ENCODE measurements around the gene TNIP3.

The TNIP3 gene

DNA sequence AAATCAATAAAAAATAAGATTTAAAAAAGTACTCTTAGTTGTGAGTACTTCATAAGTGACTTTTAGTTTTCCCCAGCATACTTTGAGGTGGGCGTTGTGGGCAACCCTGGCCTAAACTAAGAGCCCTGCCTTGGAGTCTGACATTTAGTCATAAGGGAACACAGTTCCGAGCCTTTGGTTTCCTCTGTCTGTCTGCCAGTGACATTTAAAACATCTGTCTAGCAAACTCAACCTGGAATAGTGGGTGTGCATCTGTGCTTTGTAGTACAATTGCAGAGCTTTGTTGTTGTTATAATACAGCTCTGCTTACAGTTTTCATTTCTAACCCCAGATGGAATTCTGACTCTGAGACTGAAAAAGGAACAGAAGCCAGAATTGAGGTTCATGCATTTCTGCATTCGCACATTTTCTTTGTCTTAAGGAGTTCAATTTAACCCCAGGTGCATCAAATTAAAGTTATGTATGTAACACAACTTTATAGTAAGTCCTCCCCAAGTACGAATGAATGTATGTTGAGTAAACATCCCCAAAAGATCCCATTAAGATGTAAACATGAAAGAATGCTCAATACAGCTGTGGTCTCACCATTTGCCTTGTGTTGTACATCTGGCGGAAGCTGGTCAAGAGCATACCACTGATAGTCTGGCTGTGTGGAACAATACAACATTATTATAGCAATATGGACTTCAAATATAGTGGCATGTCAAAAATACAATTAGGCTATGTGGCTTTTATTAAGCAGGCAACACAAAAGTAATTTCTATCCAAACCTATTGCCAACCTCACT lies 25.9 kb downstream of the TNIP3 start:
- DNase-seq: peak; percentile 33

DNA sequence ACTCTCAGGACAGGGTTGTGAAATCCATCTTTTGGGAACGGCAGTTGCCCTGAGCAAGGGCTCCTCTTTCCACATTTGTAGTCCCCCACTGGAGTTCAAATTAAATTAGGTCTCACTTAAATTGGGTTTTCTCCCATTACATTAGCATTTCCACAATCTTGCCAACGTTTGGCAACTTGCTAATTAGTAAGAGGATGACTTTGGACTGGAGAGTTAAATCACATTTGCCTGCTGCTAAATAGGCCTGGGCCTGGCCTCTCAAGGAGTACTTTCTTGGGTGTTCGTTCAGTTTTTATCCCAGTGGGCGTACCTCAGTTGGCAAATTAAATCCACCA lies 33.8 kb downstream of the TNIP3 start:
- no peak for DNase-seq

DNA sequence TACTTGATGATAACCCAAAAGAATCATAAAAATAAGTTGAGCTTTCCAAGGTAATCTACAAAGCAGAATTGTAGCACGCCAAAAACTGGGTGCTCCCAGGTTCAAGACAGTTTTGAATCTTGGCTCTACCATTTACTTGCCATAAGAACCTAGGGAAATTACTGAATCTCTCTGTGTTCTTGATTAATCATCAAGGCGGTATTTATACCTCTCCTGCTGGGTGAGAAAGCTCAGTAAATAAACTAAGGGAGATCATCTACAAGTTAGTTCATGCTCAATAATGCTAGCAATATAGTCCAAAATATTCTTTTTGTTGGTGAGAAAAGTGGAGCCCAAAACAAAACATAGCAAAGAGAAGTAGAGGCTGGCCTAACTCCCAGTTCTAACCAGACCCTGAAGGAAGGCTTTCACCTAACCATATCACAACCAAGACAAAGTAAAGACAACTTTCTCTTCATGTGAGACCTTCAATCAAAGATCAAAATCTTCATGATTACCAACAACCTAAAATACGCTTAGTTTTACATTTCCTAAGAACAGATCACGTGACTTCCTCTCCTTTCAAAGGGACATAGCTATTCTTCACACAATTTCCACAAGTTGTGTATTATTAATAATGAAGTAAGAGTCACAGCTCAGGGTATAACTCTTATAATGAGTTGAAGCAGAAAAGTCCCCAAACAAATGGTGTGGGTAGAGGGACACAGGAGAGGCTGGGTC lies 34.4 kb downstream of the TNIP3 start:
- DNase-seq: no peak

DNA sequence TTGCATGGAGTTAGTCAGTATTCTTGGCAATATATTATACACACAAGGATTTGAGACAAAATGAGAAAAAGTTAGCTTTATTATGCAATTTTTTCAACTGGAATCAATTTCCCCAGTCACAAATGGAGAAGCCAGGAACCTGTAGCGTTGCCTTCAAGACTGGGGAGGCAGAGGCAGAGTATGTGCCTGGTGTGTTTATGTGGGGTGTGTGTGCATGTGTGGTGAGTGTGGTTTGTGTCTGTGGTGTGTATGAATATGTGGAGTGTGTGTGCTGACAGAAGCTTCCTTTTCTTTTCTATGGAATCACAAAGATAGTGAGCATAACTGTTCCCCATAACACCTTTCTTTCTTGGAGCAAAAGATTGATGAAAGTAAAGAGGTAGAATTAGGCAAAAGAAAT lies 37.0 kb downstream of the TNIP3 start:
- DNase-seq: no peak

DNA sequence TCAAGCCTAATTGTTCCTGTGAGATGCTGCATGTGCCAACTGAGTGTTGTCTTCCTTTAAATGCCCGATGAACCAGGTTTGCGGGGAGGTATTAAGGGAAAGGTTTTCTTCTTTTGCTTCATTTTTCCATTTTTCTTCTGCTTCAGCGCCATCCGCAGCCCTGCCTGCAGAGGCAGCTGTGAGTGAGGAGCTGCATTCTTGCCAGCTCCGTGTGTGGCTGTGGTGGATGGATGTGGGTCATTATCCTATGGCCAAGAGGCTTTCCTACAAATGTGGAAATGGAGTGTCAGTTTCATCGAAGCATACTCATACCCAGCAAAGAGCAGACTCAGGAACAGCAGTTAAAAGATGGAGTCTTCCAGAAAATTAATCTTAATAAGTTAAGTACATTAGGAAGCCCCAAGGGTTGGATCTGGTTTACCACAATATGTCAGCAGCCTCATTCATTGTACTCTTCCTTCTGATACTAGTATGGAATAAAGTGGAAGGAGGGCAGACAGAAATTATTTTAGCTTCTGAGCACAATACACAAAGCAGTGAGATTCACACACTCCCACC lies 37.6 kb downstream of the TNIP3 start:
- DNase-seq: no peak

DNA sequence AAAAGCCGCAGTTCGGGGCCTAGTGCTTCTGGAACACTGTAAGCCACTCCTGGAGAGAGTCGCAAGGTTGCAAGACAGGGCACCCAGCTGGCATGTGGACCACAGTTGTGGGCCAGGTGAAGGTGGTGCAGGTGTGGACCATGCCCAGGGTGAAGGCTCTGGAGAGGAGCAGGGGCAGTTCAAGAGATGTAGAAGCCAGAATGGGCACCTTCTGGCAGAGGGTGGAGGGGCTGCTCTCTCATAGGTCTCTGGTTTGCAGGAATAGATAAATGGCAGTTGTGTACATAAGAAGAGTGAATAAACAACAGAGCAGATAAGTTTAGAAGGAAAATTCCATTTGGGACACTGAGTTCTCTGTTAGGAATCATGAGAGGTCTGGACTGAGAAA lies 38.6 kb downstream of the TNIP3 start:
- no peak for DNase-seq

DNA sequence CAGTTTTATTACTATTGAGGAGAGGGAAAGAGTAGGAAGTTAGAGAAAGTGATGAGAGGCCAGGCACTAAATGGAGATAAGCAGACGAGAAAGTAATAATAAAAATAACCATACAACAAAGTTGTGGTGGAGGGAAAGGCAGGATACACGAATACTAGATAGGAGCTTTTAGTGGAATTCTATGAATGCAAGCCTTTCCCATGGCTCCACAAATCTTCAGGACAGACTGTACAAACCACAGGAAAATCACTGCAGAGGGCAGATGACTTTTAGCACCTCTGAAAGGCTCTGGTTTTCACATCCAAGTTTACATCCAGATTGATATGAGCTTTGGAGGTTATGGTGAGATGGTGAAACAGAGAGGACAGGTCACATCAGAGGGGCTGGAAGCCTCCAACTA lies 41.5 kb downstream of the TNIP3 start:
- no peak for DNase-seq

DNA sequence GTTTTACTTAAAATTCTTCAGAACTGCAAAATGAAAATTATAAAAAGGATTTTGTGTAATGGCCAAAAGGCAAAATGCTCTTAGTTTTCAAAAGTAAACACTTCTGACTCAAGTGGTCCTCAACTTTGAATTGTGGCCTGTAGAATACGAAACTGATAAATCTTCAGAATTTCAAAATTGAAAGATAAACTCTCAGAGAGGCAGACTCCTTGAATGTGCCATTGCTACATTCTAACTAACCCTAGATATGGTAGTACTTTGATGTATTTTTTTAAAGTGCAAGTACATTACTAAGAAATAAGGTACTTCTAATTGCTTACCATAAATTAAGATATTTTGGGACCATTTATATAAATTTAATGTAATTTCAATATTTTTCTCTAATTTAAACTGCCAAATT lies 44.4 kb downstream of the TNIP3 start:
- no peak for DNase-seq

DNA sequence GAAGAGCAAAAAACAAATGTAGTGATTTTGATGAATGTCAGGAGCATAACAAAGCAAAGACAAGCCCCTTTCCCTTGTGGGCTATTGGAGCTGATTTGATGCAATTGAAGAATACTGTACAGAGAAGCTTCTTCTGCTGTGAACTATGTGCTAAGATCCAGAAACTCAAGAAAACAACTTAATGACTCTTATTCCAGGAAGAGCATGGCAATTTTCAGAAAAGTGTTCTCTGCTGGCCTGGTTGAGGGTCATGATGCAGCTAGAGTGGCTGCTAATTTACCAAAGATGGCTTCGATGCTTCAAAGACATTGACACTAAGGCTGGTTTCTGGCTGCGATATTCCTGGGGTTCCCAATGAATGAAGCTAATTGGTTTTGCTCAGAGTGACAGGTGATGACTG lies 45.8 kb downstream of the TNIP3 start:
- no peak for DNase-seq

DNA sequence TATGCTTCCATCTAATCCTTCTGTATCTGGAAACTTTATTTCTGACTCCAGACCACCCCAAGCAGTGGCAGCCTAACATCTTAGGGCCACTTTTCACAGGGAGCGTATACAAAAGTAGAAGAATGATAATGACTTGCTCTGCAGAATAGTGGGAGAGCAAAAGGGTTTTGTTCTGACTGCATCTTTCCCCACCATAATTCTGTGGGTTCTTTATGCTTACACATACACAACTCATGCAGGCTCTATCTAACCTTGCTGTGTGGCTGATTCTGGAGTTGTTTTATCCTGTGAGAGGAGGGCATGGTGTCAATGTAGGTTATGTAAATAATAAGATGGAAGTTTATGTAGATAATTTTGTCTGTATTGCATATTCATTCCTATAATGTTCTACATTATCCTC lies 49.4 kb downstream of the TNIP3 start:
- DNase-seq: no peak

DNA sequence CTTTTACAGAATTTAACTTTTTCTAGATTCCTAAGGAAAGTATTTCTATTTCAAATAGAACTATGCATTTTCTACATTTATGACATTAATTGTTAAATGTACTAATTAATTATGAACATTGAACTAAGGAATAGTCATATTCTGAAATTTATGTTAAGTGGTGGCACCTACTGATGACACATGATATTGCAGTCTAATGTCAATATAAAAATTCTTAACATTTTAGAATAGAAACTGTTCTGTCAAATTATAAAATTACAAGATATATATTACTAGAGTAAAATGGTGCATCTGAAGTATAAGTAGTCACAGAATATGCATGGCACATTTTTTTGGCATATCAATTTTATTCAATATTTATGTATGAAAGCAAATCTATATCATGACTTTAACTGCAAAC lies 51.6 kb downstream of the TNIP3 start:
- DNase-seq: peak; percentile 7

DNA sequence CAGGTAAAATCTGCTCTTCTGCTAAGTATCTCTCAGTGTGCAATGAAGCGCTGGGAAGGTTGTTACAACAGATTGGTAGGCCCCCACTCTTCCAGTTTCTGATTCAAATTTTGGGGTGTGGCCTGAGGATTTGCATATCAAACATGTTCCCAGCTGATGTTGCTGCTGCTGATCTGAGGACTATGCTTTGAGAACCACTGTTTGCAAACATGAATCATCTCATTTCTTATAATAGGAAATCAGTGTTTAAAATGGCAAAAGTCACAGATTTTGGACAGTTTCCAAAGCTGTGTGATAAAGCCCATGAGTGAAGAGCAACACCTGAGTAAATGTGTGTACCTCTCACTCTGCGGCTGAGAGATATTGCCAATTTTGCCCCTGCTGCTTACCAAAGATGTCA lies 55.6 kb downstream of the TNIP3 start:
- no peak for DNase-seq

DNA sequence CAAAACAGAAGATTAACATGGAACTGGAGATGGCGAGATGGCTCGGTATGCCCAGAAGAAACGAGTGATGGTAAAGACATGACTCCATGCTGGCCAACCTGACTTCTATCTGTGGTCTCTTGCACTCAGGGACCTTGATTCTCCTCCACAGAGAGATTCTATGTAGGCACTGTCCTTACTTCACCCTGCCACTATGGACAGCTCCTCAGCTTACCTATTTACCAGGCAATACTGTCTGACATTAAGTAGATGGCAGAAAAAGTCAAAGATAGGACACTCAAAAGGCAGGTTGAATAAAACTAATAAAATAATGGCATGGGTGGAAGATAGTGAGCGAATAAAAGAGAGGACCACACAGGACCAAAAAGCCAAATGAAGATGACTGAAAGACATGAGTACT lies 56.6 kb downstream of the TNIP3 start:
- DNase-seq: no peak

DNA sequence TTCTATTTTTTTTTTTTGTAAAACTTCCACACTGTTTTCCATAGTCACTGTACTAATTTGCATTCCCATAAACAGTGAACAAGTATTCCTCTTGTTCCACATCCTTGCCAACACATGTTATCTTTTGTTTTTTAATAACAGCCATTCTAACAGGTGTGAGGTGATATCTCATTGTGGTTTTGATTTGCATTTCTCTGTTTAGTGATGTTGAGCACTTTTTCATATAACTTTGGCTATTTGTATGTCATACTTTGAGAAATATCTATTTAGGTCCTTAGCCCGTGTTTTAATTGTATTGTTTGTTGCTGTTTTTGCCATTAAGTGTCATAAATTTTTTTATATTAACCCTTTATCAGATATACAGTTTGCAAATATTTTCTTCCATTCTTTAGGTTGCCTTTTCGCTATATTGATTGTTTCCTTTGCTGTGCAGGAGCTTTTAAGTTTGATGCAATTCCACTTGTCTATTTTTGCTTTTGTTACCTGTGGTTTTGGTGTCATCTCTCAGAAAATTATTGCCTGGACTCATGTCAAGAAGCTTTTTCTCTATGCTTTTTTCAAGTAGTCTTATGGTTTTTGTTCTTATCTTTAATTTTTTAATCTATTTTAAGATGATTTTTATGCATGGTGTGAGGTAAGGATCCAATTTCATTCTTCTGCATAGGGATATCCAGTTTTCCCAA lies 63.9 kb downstream of the TNIP3 start:
- DNase-seq: no peak

DNA sequence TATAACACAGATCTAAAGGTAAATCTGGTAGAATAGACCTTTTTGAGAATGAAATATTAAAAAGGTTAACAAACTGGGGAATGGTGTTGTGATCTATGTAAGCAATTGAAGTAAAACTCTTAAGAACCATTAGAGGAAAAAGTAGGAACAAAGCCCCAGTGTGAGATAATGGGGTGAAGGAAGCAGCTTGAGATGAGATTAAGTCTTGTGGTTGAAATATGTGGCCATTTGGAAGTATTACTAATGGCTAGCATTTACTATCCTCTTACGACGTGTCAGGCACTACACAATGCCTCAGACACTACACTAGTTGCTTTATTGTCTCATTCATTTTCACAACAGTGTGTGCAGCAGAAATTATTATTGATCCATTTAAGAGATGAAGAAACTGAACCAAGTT lies 65.9 kb downstream of the TNIP3 start:
- DNase-seq: no peak

DNA sequence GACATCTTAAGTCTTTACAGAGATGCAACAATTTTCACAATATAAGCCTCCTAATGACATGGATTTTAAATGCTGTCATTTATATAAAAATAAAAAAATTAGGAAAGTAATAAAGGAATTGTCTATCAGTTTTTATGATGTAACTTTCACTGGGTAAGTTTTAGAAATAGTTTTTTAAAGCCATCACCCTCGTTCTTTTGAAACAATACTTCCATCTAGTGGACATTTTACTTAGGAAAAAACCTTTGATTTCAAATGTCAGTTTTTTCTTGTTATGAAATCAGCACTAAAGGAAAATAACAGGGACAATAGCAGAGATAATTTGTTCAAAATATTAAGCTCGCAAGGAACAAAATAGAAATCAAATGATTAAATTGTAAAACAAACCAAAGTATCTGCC lies 67.5 kb downstream of the TNIP3 start:
- peak; percentile 31 for DNase-seq

DNA sequence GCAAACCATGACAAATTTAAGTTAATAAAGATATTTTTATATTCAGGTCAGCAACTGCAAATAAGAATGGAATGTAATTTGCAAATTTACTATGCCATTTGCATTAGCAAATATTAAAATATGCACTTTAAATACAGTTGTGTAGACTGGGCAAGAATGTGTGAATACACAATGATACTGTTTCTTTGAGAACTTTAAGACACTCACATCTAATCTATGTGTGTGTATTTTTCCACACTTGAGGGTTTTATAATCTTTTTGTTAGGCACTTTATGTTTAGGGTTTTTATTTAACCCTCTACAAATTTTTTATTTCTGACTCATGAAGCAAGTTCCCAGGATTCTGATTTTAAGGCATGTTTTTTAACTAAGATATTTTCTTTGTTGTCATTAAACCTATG lies 67.9 kb downstream of the TNIP3 start:
- no peak for DNase-seq

DNA sequence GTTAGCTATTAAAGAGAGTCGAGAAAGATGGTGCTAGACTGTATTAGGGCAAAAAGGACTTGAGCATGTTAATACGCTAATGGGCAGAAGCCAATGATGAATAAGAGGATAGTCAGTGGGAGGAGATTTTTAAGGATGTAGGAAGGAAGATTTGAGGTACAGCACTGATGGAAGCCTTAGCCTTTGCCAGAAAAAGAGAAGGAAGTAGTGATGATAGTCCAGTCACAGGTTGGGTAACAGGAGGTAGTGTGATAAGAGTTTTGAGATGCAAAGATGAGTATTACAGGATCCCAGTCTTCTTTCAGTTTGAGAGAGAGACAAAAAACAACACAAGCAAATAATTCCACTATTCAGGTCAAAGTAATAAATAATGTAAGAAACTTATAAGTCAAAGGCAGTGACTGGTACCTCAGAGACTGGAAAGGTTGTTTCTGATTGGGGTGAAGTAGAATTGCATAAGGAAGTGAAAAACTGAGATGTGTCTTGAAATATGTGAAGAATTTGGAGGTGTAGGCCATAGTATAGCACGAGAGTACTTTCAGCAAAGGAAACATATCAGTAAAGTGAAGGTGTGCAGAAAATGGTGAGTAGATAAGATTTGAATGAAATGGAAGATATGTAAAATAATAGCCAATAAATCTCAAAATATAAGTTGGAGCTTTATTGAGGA lies 69.7 kb downstream of the TNIP3 start:
- no peak for DNase-seq

DNA sequence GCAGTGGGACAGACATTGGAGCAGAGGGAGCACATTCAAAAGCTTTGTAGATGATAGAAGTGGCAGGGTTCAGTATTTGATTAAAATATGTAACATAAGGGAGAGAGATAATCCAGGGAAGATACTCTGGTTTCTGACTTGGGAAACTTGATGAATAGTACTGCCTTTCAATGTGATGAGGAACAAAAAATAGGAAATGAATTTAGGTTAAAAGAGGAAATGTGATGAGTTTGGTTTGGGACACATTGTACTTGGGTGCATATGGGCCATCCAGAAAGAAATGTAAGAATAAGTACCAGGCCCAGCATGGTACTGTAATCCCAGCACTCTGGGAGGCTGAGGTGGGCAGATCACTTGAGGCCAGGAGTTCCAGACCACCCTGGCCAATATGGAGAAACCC lies 70.9 kb downstream of the TNIP3 start:
- DNase-seq: no peak

DNA sequence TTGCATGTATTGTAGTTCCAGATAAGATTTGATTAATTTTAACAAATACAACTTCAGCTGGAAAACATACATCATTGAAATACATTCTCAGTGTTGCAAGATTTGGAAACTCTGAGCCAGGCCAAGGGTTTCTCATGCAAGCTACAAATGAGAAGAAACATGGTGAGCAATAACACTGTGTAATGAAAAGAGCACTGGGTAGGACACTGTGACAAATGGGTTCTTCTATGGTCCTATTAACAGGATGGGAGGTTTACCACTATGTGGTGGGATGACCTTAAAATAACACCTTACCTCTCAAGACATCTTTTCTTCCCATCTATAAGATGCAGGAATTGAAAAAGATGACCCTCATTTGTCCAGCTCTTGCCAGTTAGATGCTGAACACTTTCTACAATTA lies 72.2 kb downstream of the TNIP3 start:
- no peak for DNase-seq

DNA sequence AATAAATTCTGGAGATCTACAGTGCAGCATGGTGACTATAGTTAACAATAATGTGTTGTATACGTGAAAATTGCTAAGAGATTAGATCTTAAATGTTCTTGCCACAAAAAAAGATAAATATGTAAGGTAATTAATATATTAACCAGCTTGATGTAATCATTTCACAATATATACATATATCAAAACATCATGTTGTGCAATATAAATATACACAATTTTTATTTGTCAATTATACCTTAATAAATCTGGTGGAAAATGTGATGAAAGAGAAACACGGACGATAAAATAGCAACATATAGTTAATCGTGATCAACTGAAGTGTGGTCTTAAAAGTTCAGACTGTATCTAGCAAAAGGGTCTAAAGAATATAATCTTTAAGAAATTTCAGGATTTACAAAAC lies 75.3 kb downstream of the TNIP3 start:
- DNase-seq: no peak
